HepG2 (cell line): Measurements from ENCODE around the gene C1orf116. TPM values are rescaled to one million over a fixed set of nuclear protein-coding genes. Genes with fewer than 3 reads are reported as not detected.

Experiments used
- CCDC6 ChIP-seq: sonication (generic); formaldehyde crosslinking; IDR thresholded peaks from 2 replicates; pipeline ENCODE4 v1.8.1; 2022; ENCODE audit warnings: mild to moderate bottlenecking, missing genetic modification reagents, moderate library complexity
- NFIC ChIP-seq: IDR thresholded peaks from 2 replicates; pipeline ENCODE4 v1.6.1; 2012; ENCODE audit warnings: mild to moderate bottlenecking, low read length, inconsistent platforms
- NPAS2 ChIP-seq: sonication (generic); formaldehyde crosslinking; IDR thresholded peaks from 2 replicates; pipeline ENCODE4 v1.8.0; 2022; ENCODE audit warnings: mild to moderate bottlenecking, missing genetic modification reagents, borderline replicate concordance
- RARG ChIP-seq: sonication (generic); formaldehyde crosslinking; IDR thresholded peaks from 2 replicates; pipeline ENCODE4 v1.4.0; 2020; ENCODE audit warnings: low read depth, mild to moderate bottlenecking, missing genetic modification reagents
- ZFP41 ChIP-seq: sonication (generic); formaldehyde crosslinking; IDR thresholded peaks from 2 replicates; pipeline ENCODE4 v1.4.0; 2020; ENCODE audit warnings: mild to moderate bottlenecking, missing genetic modification reagents, borderline replicate concordance
- ZNF432 ChIP-seq: sonication (generic); formaldehyde crosslinking; IDR thresholded peaks from 2 replicates; pipeline ENCODE4 v1.5.0; 2020; ENCODE audit warnings: missing genetic modification reagents, mild to moderate bottlenecking, borderline replicate concordance
- ZSCAN20 ChIP-seq: sonication (generic); formaldehyde crosslinking; IDR thresholded peaks from 2 replicates; pipeline ENCODE4 v1.4.0; 2020; ENCODE audit warnings: missing genetic modification reagents, mild to moderate bottlenecking, borderline replicate concordance
- ZSCAN31 ChIP-seq: sonication (generic); formaldehyde crosslinking; IDR thresholded peaks from 2 replicates; pipeline ENCODE4 v1.5.0; 2020; ENCODE audit warnings: low read depth, mild to moderate bottlenecking, missing genetic modification reagents
- polyA plus RNA-seq, 8 experiments: library from polyadenylated mRNA; depleted of rRNA in 3 of 8; stranded (reverse) in 7 of 8; unstranded in 1 of 8; fragments of >200 nt; fragmentation: Illumina TruSeq in 4 of 8; extraction: Trizol in 4 of 8; gene quantifications; 2 replicates each; pipeline versions ENCODE4 v1.2.1 to v1.2.3, GENCODE V29; 2011 to 2016; ENCODE audit warnings: low read depth in 4 of 8, missing spikeins in 1 of 8, mixed read lengths in 1 of 8; ENCODE audit not compliant: insufficient read depth in 1 of 8
- total RNA-seq, 5 experiments: library from RNA; depleted of rRNA; stranded (reverse); fragments of >200 nt; fragmentation: Illumina TruSeq; extraction: Trizol; gene quantifications; 2 replicates each; pipeline ENCODE4 v1.2.3, GENCODE V29; 2016; ENCODE audit warnings: low read depth in 1 of 5
- TF ChIP-seq, protein P1 (sequence below): sonication (generic); formaldehyde crosslinking; IDR thresholded peaks from 2 replicates; pipeline ENCODE4 v1.4.0; 2020; ENCODE audit warnings: missing genetic modification reagents, borderline replicate concordance
- TF ChIP-seq, protein P2 (sequence below): IDR thresholded peaks from 2 replicates; pipeline ENCODE4 v1.6.1; 2016; ENCODE audit warnings: missing genetic modification reagents, missing compliant biosample characterization
- TF ChIP-seq, protein P3 (sequence below): sonication (generic); formaldehyde crosslinking; IDR thresholded peaks from 2 replicates; pipeline ENCODE4 v1.4.0; 2020; ENCODE audit warnings: missing genetic modification reagents, mild to moderate bottlenecking, borderline replicate concordance
- TF ChIP-seq, protein P4 (sequence below): sonication (generic); formaldehyde crosslinking; IDR thresholded peaks from 2 replicates; pipeline ENCODE4 v1.9.0; 2021; ENCODE audit warnings: missing genetic modification reagents, mild to moderate bottlenecking, borderline replicate concordance
- TF ChIP-seq, protein P5 (sequence below): sonication (generic); formaldehyde crosslinking; IDR thresholded peaks from 2 replicates; pipeline ENCODE4 v1.5.1; 2020; ENCODE audit warnings: missing genetic modification reagents, mild to moderate bottlenecking, borderline replicate concordance

Gene C1orf116
- total and polyA plus RNA-seq, 2 of the 13 experiments (the other 11 are each of a cell fraction or from before 2014, with no cell fraction given) = 0.51 to 0.95 TPM

GRCh38 chr1:207009182-207009850 is 23.2 kb downstream of the C1orf116 start (continued):
- TF ChIP-seq, protein P1, sequence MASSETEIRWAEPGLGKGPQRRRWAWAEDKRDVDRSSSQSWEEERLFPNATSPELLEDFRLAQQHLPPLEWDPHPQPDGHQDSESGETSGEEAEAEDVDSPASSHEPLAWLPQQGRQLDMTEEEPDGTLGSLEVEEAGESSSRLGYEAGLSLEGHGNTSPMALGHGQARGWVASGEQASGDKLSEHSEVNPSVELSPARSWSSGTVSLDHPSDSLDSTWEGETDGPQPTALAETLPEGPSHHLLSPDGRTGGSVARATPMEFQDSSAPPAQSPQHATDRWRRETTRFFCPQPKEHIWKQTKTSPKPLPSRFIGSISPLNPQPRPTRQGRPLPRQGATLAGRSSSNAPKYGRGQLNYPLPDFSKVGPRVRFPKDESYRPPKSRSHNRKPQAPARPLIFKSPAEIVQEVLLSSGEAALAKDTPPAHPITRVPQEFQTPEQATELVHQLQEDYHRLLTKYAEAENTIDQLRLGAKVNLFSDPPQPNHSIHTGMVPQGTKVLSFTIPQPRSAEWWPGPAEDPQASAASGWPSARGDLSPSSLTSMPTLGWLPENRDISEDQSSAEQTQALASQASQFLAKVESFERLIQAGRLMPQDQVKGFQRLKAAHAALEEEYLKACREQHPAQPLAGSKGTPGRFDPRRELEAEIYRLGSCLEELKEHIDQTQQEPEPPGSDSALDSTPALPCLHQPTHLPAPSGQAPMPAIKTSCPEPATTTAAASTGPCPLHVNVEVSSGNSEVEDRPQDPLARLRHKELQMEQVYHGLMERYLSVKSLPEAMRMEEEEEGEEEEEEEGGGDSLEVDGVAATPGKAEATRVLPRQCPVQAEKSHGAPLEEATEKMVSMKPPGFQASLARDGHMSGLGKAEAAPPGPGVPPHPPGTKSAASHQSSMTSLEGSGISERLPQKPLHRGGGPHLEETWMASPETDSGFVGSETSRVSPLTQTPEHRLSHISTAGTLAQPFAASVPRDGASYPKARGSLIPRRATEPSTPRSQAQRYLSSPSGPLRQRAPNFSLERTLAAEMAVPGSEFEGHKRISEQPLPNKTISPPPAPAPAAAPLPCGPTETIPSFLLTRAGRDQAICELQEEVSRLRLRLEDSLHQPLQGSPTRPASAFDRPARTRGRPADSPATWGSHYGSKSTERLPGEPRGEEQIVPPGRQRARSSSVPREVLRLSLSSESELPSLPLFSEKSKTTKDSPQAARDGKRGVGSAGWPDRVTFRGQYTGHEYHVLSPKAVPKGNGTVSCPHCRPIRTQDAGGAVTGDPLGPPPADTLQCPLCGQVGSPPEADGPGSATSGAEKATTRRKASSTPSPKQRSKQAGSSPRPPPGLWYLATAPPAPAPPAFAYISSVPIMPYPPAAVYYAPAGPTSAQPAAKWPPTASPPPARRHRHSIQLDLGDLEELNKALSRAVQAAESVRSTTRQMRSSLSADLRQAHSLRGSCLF (CRISPR knock-in tag) = no peak
- TF ChIP-seq NPAS2 (CRISPR knock-in tag) = no peak
- no peak for TF ChIP-seq NFIC
- TF ChIP-seq, protein P2, sequence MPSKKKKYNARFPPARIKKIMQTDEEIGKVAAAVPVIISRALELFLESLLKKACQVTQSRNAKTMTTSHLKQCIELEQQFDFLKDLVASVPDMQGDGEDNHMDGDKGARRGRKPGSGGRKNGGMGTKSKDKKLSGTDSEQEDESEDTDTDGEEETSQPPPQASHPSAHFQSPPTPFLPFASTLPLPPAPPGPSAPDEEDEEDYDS (CRISPR knock-in tag) = peak; percentile 24; the same call in 1 of the 2 replicates
- TF ChIP-seq ZSCAN20 (CRISPR knock-in tag) = no peak
- no peak for TF ChIP-seq RARG (CRISPR knock-in tag)
- TF ChIP-seq ZNF432 (CRISPR knock-in tag) = no peak
- TF ChIP-seq, protein P3, sequence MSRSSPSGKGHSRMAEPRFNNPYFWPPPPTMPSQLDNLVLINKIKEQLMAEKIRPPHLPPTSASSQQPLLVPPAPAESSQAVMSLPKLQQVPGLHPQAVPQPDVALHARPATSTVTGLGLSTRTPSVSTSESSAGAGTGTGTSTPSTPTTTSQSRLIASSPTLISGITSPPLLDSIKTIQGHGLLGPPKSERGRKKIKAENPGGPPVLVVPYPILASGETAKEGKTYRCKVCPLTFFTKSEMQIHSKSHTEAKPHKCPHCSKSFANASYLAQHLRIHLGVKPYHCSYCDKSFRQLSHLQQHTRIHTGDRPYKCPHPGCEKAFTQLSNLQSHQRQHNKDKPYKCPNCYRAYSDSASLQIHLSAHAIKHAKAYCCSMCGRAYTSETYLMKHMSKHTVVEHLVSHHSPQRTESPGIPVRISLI (CRISPR knock-in tag) = peak; percentile 37; the same call in 1 of the 2 replicates
- no peak for TF ChIP-seq ZFP41 (CRISPR knock-in tag)
- TF ChIP-seq, protein P4, sequence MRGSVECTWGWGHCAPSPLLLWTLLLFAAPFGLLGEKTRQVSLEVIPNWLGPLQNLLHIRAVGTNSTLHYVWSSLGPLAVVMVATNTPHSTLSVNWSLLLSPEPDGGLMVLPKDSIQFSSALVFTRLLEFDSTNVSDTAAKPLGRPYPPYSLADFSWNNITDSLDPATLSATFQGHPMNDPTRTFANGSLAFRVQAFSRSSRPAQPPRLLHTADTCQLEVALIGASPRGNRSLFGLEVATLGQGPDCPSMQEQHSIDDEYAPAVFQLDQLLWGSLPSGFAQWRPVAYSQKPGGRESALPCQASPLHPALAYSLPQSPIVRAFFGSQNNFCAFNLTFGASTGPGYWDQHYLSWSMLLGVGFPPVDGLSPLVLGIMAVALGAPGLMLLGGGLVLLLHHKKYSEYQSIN (CRISPR knock-in tag) = no peak
- TF ChIP-seq ZSCAN31 (CRISPR knock-in tag) = no peak
- TF ChIP-seq, protein P5, sequence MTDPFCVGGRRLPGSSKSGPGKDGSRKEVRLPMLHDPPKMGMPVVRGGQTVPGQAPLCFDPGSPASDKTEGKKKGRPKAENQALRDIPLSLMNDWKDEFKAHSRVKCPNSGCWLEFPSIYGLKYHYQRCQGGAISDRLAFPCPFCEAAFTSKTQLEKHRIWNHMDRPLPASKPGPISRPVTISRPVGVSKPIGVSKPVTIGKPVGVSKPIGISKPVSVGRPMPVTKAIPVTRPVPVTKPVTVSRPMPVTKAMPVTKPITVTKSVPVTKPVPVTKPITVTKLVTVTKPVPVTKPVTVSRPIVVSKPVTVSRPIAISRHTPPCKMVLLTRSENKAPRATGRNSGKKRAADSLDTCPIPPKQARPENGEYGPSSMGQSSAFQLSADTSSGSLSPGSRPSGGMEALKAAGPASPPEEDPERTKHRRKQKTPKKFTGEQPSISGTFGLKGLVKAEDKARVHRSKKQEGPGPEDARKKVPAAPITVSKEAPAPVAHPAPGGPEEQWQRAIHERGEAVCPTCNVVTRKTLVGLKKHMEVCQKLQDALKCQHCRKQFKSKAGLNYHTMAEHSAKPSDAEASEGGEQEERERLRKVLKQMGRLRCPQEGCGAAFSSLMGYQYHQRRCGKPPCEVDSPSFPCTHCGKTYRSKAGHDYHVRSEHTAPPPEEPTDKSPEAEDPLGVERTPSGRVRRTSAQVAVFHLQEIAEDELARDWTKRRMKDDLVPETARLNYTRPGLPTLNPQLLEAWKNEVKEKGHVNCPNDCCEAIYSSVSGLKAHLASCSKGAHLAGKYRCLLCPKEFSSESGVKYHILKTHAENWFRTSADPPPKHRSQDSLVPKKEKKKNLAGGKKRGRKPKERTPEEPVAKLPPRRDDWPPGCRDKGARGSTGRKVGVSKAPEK (CRISPR knock-in tag) = no peak
- no peak for TF ChIP-seq CCDC6 (CRISPR knock-in tag)
